H1 (cell line): ENCODE measurements around the gene SPACA5. TPM values are rescaled to one million over a fixed set of nuclear protein-coding genes. Genes with fewer than 3 reads are reported as not detected.

Experiments used
- CTCF ChIA-PET: fragments of 300-600 bp; sonication (Branson Sonifier 250); formaldehyde crosslinking; loops from one replicate; lab custom pipeline; 2021; ENCODE audit not compliant: partially characterized antibody; lab: Charles Lee
- POLR2A ChIA-PET: fragments of 300-600 bp; sonication (Branson Sonifier 250); formaldehyde crosslinking; loops from one replicate; lab custom pipeline; 2021; ENCODE audit warnings: inconsistent platforms; ENCODE audit not compliant: partially characterized antibody; lab: Charles Lee
- DNase-seq, 2 experiments: peaks; one replicate each; pipeline versions ENCODE4 v3.0.0 to v3.0.0-alpha.2; 2010 to 2022; ENCODE audit warnings: low spot score in 2 of 2, low read depth in 1 of 2, mixed read lengths in 1 of 2
- FAIRE-seq: peaks from 2 replicates; lab custom pipeline; 2011; peaks lifted over from hg19 to GRCh38; lab: Jason Lieb, UNC
- H2AFZ ChIP-seq: 2 replicates; pipeline ENCODE4 v1.8.1; 2012; ENCODE audit warnings: low read length, inconsistent platforms
- H2AK5ac ChIP-seq: 2 replicates; pipeline ENCODE4 v1.6.1; 2013; ENCODE audit warnings: low read depth, low read length
- H2BK120ac ChIP-seq: replicated peaks from 2 replicates; pipeline ENCODE3; 2013; ENCODE audit warnings: low read depth, low read length, inconsistent platforms
- H2BK12ac ChIP-seq: 2 replicates; pipeline ENCODE4 v1.6.1; 2013; ENCODE audit warnings: low read depth, low read length
- H2BK15ac ChIP-seq: 2 replicates; pipeline ENCODE4 v1.6.1; 2013; ENCODE audit warnings: low read length
- H2BK20ac ChIP-seq: 2 replicates; pipeline ENCODE4 v1.6.1; 2013; ENCODE audit warnings: low read length
- H2BK5ac ChIP-seq: 2 replicates; pipeline ENCODE4 v1.6.1; 2013; ENCODE audit warnings: low read depth, low read length
- H3K14ac ChIP-seq: 2 replicates; pipeline ENCODE4 v1.6.1; 2013; ENCODE audit warnings: inconsistent platforms; ENCODE audit not compliant: insufficient read length
- H3K18ac ChIP-seq: 2 replicates; pipeline ENCODE4 v1.6.1; 2013; ENCODE audit warnings: low read length; ENCODE audit errors: extremely low read depth
- H3K23ac ChIP-seq: 2 replicates; pipeline ENCODE4 v1.6.1; 2013; ENCODE audit warnings: inconsistent platforms; ENCODE audit not compliant: insufficient read length
- H3K23me2 ChIP-seq: 2 replicates; pipeline ENCODE4 v1.6.1; 2013; ENCODE audit warnings: low read depth, low read length
- H3K27ac ChIP-seq: 2 replicates; pipeline ENCODE4 v1.6.1; 2011; ENCODE audit warnings: low read depth, low read length, inconsistent platforms
- H3K27me3 ChIP-seq, 4 experiments: replicated peaks in 1 of 4; 1 replicate in 1 of 4; 2 replicates in 3 of 4; pipeline versions ENCODE4 v1.6.1 to v1.8.1; 2011 to 2013; ENCODE audit warnings: low read length in 3 of 4, mild to moderate bottlenecking in 3 of 4, inconsistent platforms in 2 of 4, mixed read lengths in 2 of 4, moderate library complexity in 1 of 4; ENCODE audit not compliant: control insufficient read depth in 3 of 4, insufficient read depth in 3 of 4; ENCODE audit errors: extremely low read depth in 1 of 4
- H3K36me3 ChIP-seq, 4 experiments: 2 replicates each; pipeline versions ENCODE4 v1.6.1 to v1.8.1; 2011 to 2013; ENCODE audit warnings: mild to moderate bottlenecking in 4 of 4, low read length in 3 of 4, moderate library complexity in 2 of 4, control low read depth in 1 of 4, inconsistent platforms in 1 of 4; ENCODE audit not compliant: insufficient read depth in 4 of 4, control insufficient read depth in 2 of 4
- H3K4ac ChIP-seq: replicated peaks from 2 replicates; pipeline ENCODE3; 2013; ENCODE audit warnings: low read length, low read depth, mixed read lengths, inconsistent platforms; ENCODE audit not compliant: insufficient read length
- H3K4me1 ChIP-seq, 4 experiments: replicated peaks in 1 of 4; 1 replicate in 1 of 4; 2 replicates in 3 of 4; pipeline versions ENCODE4 v1.6.1 to v1.8.1; 2011 to 2013; ENCODE audit warnings: low read length in 3 of 4, inconsistent platforms in 2 of 4, mixed read lengths in 1 of 4; ENCODE audit not compliant: insufficient read depth in 4 of 4, control insufficient read depth in 3 of 4
- H3K4me2 ChIP-seq, 2 experiments: 2 replicates each; pipeline versions ENCODE4 v1.6.1 to v1.8.1; 2011 to 2013; ENCODE audit warnings: low read depth in 2 of 2, low read length in 2 of 2, control low read depth in 1 of 2, inconsistent platforms in 1 of 2, mild to moderate bottlenecking in 1 of 2; ENCODE audit not compliant: insufficient read depth in 1 of 2
- H3K4me3 ChIP-seq, 4 experiments: fragments of 200-600, 300-600 bp in 1 of 4; sonication (generic), shearing (Covaris generic), sonication (Bioruptor Twin) in 1 of 4; 2 replicates each; pipeline versions ENCODE4 v1.5.1 to v1.8.1; 2011 to 2016; ENCODE audit warnings: low read length in 4 of 4, low read depth in 3 of 4, control low read depth in 2 of 4, inconsistent platforms in 2 of 4, mild to moderate bottlenecking in 2 of 4, mixed read lengths in 1 of 4, moderate library complexity in 1 of 4; ENCODE audit not compliant: insufficient read depth in 2 of 4; ENCODE audit errors: extremely low read depth in 1 of 4
- H3K56ac ChIP-seq: replicated peaks from 2 replicates; pipeline ENCODE3; 2013; ENCODE audit warnings: low read depth, mild to moderate bottlenecking, mixed read lengths, low read length, inconsistent platforms; ENCODE audit not compliant: insufficient read length
- H3K79me1 ChIP-seq: 2 replicates; pipeline ENCODE4 v1.6.1; 2013; ENCODE audit warnings: low read depth, low read length, control low read depth
- H3K79me2 ChIP-seq, 2 experiments: 2 replicates each; pipeline versions ENCODE4 v1.6.1 to v1.8.1; 2012 to 2013; ENCODE audit warnings: low read length in 2 of 2, mild to moderate bottlenecking in 2 of 2, inconsistent platforms in 1 of 2; ENCODE audit not compliant: insufficient read depth in 2 of 2, control insufficient read depth in 1 of 2
- H3K9ac ChIP-seq, 4 experiments: replicated peaks in 1 of 4; 1 replicate in 1 of 4; 2 replicates in 3 of 4; pipeline versions ENCODE4 v1.6.1 to v1.8.1; 2011 to 2013; ENCODE audit warnings: low read depth in 3 of 4, low read length in 3 of 4, control low read depth in 2 of 4, mild to moderate bottlenecking in 2 of 4, moderate library complexity in 2 of 4, inconsistent platforms in 1 of 4; ENCODE audit errors: extremely low read depth in 1 of 4
- H3K9me3 ChIP-seq, 2 experiments: 2 replicates each; pipeline versions ENCODE4 v1.6.1 to v1.8.1; 2012 to 2013; ENCODE audit warnings: mild to moderate bottlenecking in 2 of 2, moderate library complexity in 2 of 2, control low read depth in 1 of 2, inconsistent platforms in 1 of 2, low read depth in 1 of 2, low read length in 1 of 2, mixed read lengths in 1 of 2; ENCODE audit not compliant: insufficient read depth in 2 of 2
- H4K20me1 ChIP-seq, 2 experiments: replicated peaks in 1 of 2; 2 replicates each; pipeline versions ENCODE3 to v1.8.1; 2011 to 2013; ENCODE audit warnings: inconsistent platforms in 2 of 2, low read length in 2 of 2, mild to moderate bottlenecking in 1 of 2; ENCODE audit not compliant: insufficient read depth in 2 of 2, control insufficient read depth in 1 of 2
- H4K5ac ChIP-seq: 2 replicates; pipeline ENCODE4 v1.6.1; 2013; ENCODE audit warnings: low read length, low read depth, mixed read lengths, inconsistent platforms; ENCODE audit not compliant: insufficient read length
- H4K8ac ChIP-seq: 2 replicates; pipeline ENCODE4 v1.8.0; 2013; ENCODE audit warnings: mild to moderate bottlenecking, moderate library complexity, low read length, inconsistent platforms; ENCODE audit not compliant: insufficient read depth; ENCODE audit errors: extremely low read depth
- H4K91ac ChIP-seq: replicated peaks from 2 replicates; pipeline ENCODE3; 2013; ENCODE audit warnings: low read length, mixed read lengths, inconsistent platforms; ENCODE audit not compliant: insufficient read length
- RXRA ChIP-seq: IDR thresholded peaks from 2 replicates; pipeline ENCODE4 v1.6.1; 2011; ENCODE audit warnings: low read depth, mild to moderate bottlenecking, low read length, moderate library complexity; ENCODE audit not compliant: insufficient read depth
- WGBS, 2 experiments: shearing (Covaris generic) in 1 of 2; methylation state at CpG; one replicate each; pipeline versions ENCODE4 v1.1.6 to v1.1.7; 2013 to 2015; ENCODE audit warnings: low lambda C conversion rate in 2 of 2, mixed read lengths in 2 of 2, inconsistent platforms in 1 of 2, low coverage in 1 of 2, missing lambda C conversion rate in 1 of 2; ENCODE audit not compliant: insufficient replicate concordance in 2 of 2, insufficient coverage in 1 of 2, insufficient read length in 1 of 2; ENCODE audit errors: extremely low coverage in 1 of 2, missing lambda C conversion rate in 1 of 2; 5-methylcytosine and 5-hydroxymethylcytosine counted together
- polyA plus RNA-seq, 7 experiments: library from polyadenylated mRNA; depleted of rRNA in 3 of 7; stranded (reverse) in 5 of 7; unstranded in 2 of 7; fragments of >200 nt in 5 of 7; fragments of 200-250 nt in 2 of 7; gene quantifications; 1 replicate in 5 of 7; 2 replicates in 1 of 7; 4 replicates in 1 of 7; pipeline versions ENCODE4 v1.2.1 to v1.2.3, GENCODE V29; 2011 to 2013; ENCODE audit warnings: missing spikeins in 2 of 7, mixed read lengths in 2 of 7
- total RNA-seq: library from RNA; stranded (reverse); fragmentation: NEBNext Ultra II Directional; extraction: Animal tissue kit (Norgen Biotek cat#: 25700); gene quantifications from 2 replicates; pipeline ENCODE4 v1.2.1, GENCODE V29; 2021

SPACA5 gene
- total and polyA plus RNA-seq, 2 of the 8 experiments (the other 6 are each of a cell fraction or from before 2014, with no cell fraction given): 0.26 TPM; not detected in 1

GRCh38 chrX:47991263-47992094 lies 15.3 kb upstream of the SPACA5 start:
- H3K4me3 ChIP-seq: no peak overlapping the region
- H3K27me3 ChIP-seq: no peaks in the 10 kb centered on the region
- H2BK120ac ChIP-seq: no peak overlapping the region
- H2AK5ac ChIP-seq: no peak overlapping the region
- H3K9me3 ChIP-seq: no peaks in the 10 kb centered on the region
- POLR2A ChIA-PET: no interaction called here
- no peak overlapping the region for H4K8ac ChIP-seq
- H2BK5ac ChIP-seq: no peak overlapping the region
- no peaks in the 10 kb centered on the region for H3K4me1 ChIP-seq
- no peak overlapping the region for H3K18ac ChIP-seq
- no peak overlapping the region for H4K5ac ChIP-seq
- H3K14ac ChIP-seq: no peak overlapping the region
- H3K79me2 ChIP-seq: peaks cover 0 to 7% of the 10 kb centered on the region in 2 experiments; a peak in 2 of 4 replicates
- H4K91ac ChIP-seq: no peak overlapping the region
- no peak overlapping the region for H2BK20ac ChIP-seq
- no peak overlapping the region for H2AFZ ChIP-seq
- H3K4me2 ChIP-seq: no peak overlapping the region
- no peak overlapping the region for H3K9ac ChIP-seq
- H3K4ac ChIP-seq: no peak overlapping the region
- no peak for DNase-seq
- no peak overlapping the region for H3K56ac ChIP-seq
- H2BK12ac ChIP-seq: no peak overlapping the region
- no peaks in the 10 kb centered on the region for H3K23me2 ChIP-seq
- H3K27ac ChIP-seq: no peak overlapping the region
- no peak overlapping the region for H3K23ac ChIP-seq
- TF ChIP-seq RXRA: no peak
- no peaks in the 10 kb centered on the region; a peak in 1 of 8 replicates for H3K36me3 ChIP-seq
- 82% methylated on average over 4 of the region's 5 CpGs; no CpG with 5 or more reads in 1 of the 2 experiments for WGBS, 2 experiments
- H4K20me1 ChIP-seq: no peaks in the 10 kb centered on the region
- no peaks in the 10 kb centered on the region for H3K79me1 ChIP-seq
- CTCF ChIA-PET: no interaction called here
- FAIRE-seq: no peak
- no peak overlapping the region for H2BK15ac ChIP-seq
